IPS-18a (cell line): ENCODE results near the gene CREBRF.
"Not testable (repeated sequence)": the region's sequence is repeated elsewhere in the genome, so short reads cannot be mapped to it uniquely, and the experiment has no call there.

Experiments used
- H3K27ac ChIP-seq: one replicate; pipeline ENCODE4 v1.5.1; 2013; ENCODE audit warnings: low read length
- H3K27me3 ChIP-seq: one replicate; pipeline ENCODE4 v1.6.1; 2013; ENCODE audit warnings: mild to moderate bottlenecking, low read length; ENCODE audit not compliant: control insufficient read depth, insufficient read depth
- H3K36me3 ChIP-seq: one replicate; pipeline ENCODE4 v1.6.1; 2013; ENCODE audit warnings: low read depth, low read length; ENCODE audit not compliant: control insufficient read depth
- H3K4me1 ChIP-seq: one replicate; pipeline ENCODE4 v1.6.1; 2013; ENCODE audit warnings: low read depth, low read length; ENCODE audit not compliant: control insufficient read depth
- H3K4me3 ChIP-seq: one replicate; pipeline ENCODE4 v1.5.1; 2013; ENCODE audit warnings: low read length
- H3K9ac ChIP-seq: one replicate; pipeline ENCODE4 v1.6.1; 2013; ENCODE audit warnings: mild to moderate bottlenecking, low read length, moderate library complexity
- H3K9me3 ChIP-seq: one replicate; pipeline ENCODE4 v1.6.1; 2013; ENCODE audit warnings: low read depth, low read length; ENCODE audit not compliant: control insufficient read depth

CREBRF gene

GRCh38 chr5:173140769-173141168 lies 84.6 kb downstream of the CREBRF start:
- Histone ChIP-seq H3K27me3 (no peaks in the 10 kb centered on the region), H3K36me3 (no peaks in the 10 kb centered on the region), H3K4me3 (no peak overlapping the region), H3K27ac (no peak overlapping the region), H3K9me3 (no peaks in the 10 kb centered on the region), H3K4me1 (peaks cover 22% of the 10 kb centered on the region), H3K9ac (no peak overlapping the region)

- Histone ChIP-seq H3K27ac (no peak overlapping the region), H3K36me3 (peaks cover 3% of the 10 kb centered on the region), H3K4me3 (no peak overlapping the region), H3K27me3 (no peaks in the 10 kb centered on the region), H3K4me1 (peaks cover 16% of the 10 kb centered on the region), H3K9me3 (no peaks in the 10 kb centered on the region), H3K9ac (no peak overlapping the region)
These were observed 87.4 kb downstream of the CREBRF start for GRCh38 chr5:173143567-173143966.

DNA sequence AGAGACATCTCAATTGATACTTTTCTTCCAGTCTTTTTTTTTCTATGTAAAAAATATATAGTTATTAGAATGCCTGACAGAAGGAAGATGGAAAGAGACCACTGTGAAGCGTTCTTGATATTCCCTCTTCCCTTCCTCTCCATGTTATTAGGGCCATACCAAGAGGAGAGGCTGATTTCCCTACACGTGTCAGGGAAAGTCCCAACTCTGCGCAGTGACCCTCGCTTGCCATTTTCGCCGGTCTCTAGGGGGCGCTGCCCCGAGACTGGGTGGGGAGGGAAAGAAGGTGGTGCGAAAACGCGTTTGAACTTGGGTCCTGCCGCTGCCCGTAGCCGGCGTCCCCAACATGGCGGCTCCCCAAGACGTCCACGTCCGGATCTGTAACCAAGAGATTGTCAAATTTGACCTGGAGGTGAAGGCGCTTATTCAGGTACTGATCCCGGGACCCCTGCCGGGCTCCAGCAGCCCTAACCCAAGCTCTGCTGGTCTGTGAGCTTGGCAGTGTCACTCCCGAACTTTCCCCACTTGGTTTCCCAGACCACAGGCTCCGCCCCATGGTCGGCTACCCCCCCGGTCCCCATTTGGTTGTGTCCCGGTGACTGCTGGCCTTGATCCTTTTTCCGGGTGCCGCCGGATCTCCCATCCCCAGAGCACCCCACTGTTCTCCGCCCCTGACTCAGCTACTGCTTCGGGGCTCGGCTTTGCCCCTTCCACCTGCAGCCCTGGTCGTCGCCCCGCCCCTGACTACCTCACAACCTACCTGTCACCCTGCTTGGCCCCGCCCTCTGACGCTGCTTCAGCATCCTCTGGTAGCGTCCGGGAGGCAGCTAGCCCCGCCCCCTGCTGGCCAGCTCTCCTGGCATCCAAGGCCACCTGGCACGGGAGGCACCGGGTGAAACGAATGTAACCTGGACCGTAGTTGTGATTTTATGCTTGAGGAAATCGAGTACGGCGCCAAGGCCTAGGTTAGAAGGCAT lies 88.3 kb downstream of the CREBRF start, which contains the start of gene BNIP1:
Gene BNIP1, plus strand, starts transcription at position 332 of the 977 bp plus-strand sequence. Its CDS starts 15 bp downstream, at position 347.
- Histone ChIP-seq H3K9me3 (no peaks in the 10 kb centered on the region), H3K4me1 (peaks cover 7% of the 10 kb centered on the region), H3K4me3 (peak within 1 kb of the TSS; percentile 99), H3K36me3 (peaks cover 3% of the 10 kb centered on the region), H3K9ac (peak within 1 kb of the TSS; percentile 74), H3K27ac (peak within 1 kb of the TSS; percentile 63), H3K27me3 (no peaks in the 10 kb centered on the region)

- Histone ChIP-seq H3K27me3 (no peaks in the 10 kb centered on the region), H3K27ac (no peak overlapping the region), H3K9me3 (no peaks in the 10 kb centered on the region), H3K9ac (no peak overlapping the region), H3K4me3 (no peak overlapping the region), H3K4me1 (no peaks in the 10 kb centered on the region), H3K36me3 (peaks cover 3% of the 10 kb centered on the region)
These were observed 92.2 kb downstream of the CREBRF start for GRCh38 chr5:173148354-173148753.

GRCh38 chr5:173152547-173152946 lies 96.4 kb downstream of the CREBRF start:
- Histone ChIP-seq H3K4me3 (no peak overlapping the region), H3K27me3 (no peaks in the 10 kb centered on the region), H3K4me1 (no peaks in the 10 kb centered on the region), H3K36me3 (peaks cover 5% of the 10 kb centered on the region), H3K9ac (no peak overlapping the region), H3K9me3 (no peaks in the 10 kb centered on the region), H3K27ac (no peak overlapping the region)

DNA sequence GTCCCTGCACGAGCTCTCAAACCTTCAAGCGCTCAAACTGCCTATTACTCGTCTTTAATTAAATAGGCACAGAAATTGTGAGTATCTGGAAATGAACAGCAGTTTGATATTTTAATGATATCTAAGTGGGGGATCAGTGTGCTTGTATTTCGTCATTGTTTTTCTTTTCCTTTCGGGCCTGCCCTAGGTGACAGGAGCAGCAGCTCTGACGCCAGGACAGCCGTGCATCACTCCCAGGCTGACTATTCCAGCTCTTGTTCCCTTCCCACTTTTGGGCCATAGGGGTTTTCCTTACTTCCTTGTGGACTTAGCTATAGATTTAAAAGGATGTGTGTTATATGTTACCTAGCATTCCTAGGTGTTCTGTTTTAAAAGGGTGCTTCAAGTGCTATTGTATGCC lies 97.7 kb downstream of the CREBRF start:
- Histone ChIP-seq H3K27me3 (no peaks in the 10 kb centered on the region), H3K9me3 (no peaks in the 10 kb centered on the region), H3K9ac (no peak overlapping the region), H3K4me3 (no peak overlapping the region), H3K36me3 (peaks cover 5% of the 10 kb centered on the region), H3K4me1 (no peaks in the 10 kb centered on the region), H3K27ac (no peak overlapping the region)

DNA sequence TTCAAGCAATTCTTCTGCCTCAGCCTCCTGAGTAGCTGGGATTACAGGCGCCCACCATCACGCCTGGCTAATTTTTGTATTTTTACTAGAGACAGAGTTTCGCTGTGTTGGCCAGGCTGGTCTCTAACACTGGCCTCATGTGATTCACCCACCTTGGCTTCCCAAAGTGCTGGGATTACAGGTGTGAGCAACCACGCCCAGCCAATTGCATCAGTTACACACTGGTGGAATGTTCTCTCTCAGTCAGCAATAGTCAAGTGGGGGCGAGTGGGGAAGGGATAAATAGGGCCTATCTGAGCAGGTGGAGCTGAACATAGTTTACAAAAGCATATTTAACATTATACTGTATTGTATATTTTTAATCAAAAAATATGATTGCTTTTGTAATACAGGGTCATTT lies 98.5 kb downstream of the CREBRF start:
- H3K27me3 ChIP-seq, H3K4me3 ChIP-seq, H3K4me1 ChIP-seq, H3K9me3 ChIP-seq, H3K9ac ChIP-seq, H3K27ac ChIP-seq, H3K36me3 ChIP-seq: not testable (repeated sequence)

- H3K4me3 ChIP-seq = no peak overlapping the region
- peaks cover 5% of the 10 kb centered on the region for H3K36me3 ChIP-seq
These were observed 99.8 kb downstream of the CREBRF start for GRCh38 chr5:173155912-173156311.

DNA sequence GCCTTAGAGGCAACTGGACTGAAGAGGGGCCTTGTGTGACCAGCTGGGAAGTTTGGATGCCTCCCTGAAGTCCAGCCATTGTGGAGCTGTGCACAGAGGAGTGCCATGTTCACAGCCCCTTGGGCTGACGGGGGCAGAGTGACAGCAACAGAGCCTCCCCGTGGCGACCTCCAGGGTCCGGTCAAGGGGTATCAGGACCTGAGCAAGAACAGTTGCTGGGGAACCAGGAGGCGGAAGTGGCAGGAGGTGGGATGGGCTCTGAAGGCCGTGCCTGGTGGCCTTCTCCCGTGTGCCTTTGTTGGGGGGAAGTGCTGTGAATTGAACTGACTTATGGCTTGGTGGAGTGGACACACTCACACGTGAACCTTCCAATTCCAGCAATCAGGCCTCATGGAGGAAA lies 102.2 kb downstream of the CREBRF start:
- H3K9ac ChIP-seq = no peak overlapping the region
- H3K27ac ChIP-seq = no peak overlapping the region
- H3K4me3 ChIP-seq = no peak overlapping the region
- H3K9me3 ChIP-seq = no peaks in the 10 kb centered on the region
- no peaks in the 10 kb centered on the region for H3K4me1 ChIP-seq
- H3K27me3 ChIP-seq = no peaks in the 10 kb centered on the region
- H3K36me3 ChIP-seq = peaks cover 9% of the 10 kb centered on the region

More at GRCh38 chr5:173155912-173156311, 99.8 kb downstream of the CREBRF start:
- no peak overlapping the region for H3K27ac ChIP-seq
- H3K9me3 ChIP-seq = no peaks in the 10 kb centered on the region
- no peak overlapping the region for H3K9ac ChIP-seq
- H3K4me1 ChIP-seq = no peaks in the 10 kb centered on the region
- H3K27me3 ChIP-seq = no peaks in the 10 kb centered on the region

GRCh38 chr5:173159256-173159655 lies 103.1 kb downstream of the CREBRF start:
- Histone ChIP-seq H3K9ac (no peak overlapping the region), H3K27ac (no peak overlapping the region), H3K4me1 (no peaks in the 10 kb centered on the region), H3K36me3 (peaks cover 9% of the 10 kb centered on the region), H3K4me3 (no peak overlapping the region), H3K9me3 (no peaks in the 10 kb centered on the region), H3K27me3 (no peaks in the 10 kb centered on the region)

DNA sequence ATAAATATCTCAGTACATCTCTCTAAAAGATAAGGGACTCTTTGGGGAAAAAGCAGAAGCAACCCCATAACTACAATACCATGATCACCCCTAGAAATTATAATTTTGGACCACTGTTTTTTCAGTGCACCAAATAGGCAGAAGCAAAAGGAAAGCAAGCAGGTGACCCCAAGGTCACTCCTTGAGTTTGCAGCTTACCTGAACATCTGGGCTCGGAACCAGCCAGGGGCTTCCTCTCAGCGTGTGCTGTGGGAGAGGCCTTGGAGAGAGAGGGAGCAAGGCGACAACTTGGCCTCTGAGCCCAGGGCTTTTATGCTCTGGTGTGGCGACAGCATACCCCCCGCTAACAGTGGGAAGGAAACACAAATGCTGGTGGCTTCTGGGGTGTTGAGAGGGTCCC lies 105.0 kb downstream of the CREBRF start:
- Histone ChIP-seq H3K9ac (no peak overlapping the region), H3K4me1 (no peaks in the 10 kb centered on the region), H3K4me3 (no peak overlapping the region), H3K27me3 (no peaks in the 10 kb centered on the region), H3K27ac (no peak overlapping the region), H3K36me3 (peaks cover 5% of the 10 kb centered on the region), H3K9me3 (no peaks in the 10 kb centered on the region)

GRCh38 chr5:173163219-173163618 lies 107.1 kb downstream of the CREBRF start:
- H3K27ac ChIP-seq = no peak overlapping the region
- H3K4me1 ChIP-seq = no peaks in the 10 kb centered on the region
- H3K9ac ChIP-seq = no peak overlapping the region
- no peaks in the 10 kb centered on the region for H3K9me3 ChIP-seq
- H3K27me3 ChIP-seq = no peaks in the 10 kb centered on the region
- H3K36me3 ChIP-seq = peaks cover 5% of the 10 kb centered on the region
- no peak overlapping the region for H3K4me3 ChIP-seq
